B cell (primary cell): ENCODE data around the gene POMT2. TPM values are rescaled to one million over a fixed set of nuclear protein-coding genes. Genes with fewer than 3 reads are reported as not detected.
"Not testable (repeated sequence)": the region's sequence is repeated elsewhere in the genome, so short reads cannot be mapped to it uniquely, and the experiment has no call there.

ENCODE experiments used
- ATAC-seq: fragments of 200-7000 bp; cut with Tn5 transposase; one replicate; pipeline ENCODE4 v1.10.0; 2021; ENCODE audit warnings: low read depth, mild to moderate bottlenecking, moderate number of reproducible peaks, moderate library complexity
- CTCF ChIA-PET: fragments of 350-600 bp; sonication (Branson Sonifier 250); formaldehyde crosslinking; loops from one replicate; lab custom pipeline; 2021; ENCODE audit warnings: antibody characterized with exemption, inconsistent platforms; lab: Charles Lee
- POLR2A ChIA-PET: fragments of 350-600 bp; sonication (Branson Sonifier 250); formaldehyde crosslinking; loops from one replicate; lab custom pipeline; 2021; ENCODE audit warnings: antibody characterized with exemption; lab: Charles Lee
- DNase-seq: peaks from one replicate; pipeline ENCODE4 v3.0.0; 2013
- H2AFZ ChIP-seq: 2 replicates; pipeline ENCODE4 v1.6.1; 2012; ENCODE audit warnings: mild to moderate bottlenecking, low read depth, low read length; ENCODE audit not compliant: insufficient read depth, poor library complexity, severe bottlenecking
- H3K27ac ChIP-seq, 2 donors: 1 replicate in 1 of 2; 2 replicates in 1 of 2; pipeline ENCODE4 v1.5.1; 2012 to 2013; ENCODE audit warnings: low read length in 2 of 2, mild to moderate bottlenecking in 2 of 2, moderate library complexity in 1 of 2
- H3K27me3 ChIP-seq, 4 experiments: fragments of 200-600 bp in 1 of 4; sonication (generic) in 1 of 4; replicated peaks in 1 of 4; 1 replicate in 2 of 4; 2 replicates in 2 of 4; pipeline versions ENCODE4 v1.6.1 to v1.7.0; 2013 to 2016; ENCODE audit warnings: low read length in 3 of 4, mild to moderate bottlenecking in 2 of 4, mixed read lengths in 1 of 4, moderate library complexity in 1 of 4; ENCODE audit not compliant: insufficient read depth in 4 of 4, control insufficient read depth in 3 of 4; ENCODE audit errors: control extremely low read depth in 1 of 4
- H3K36me3 ChIP-seq, 2 experiments: replicated peaks in 1 of 2; 1 replicate in 1 of 2; 2 replicates in 1 of 2; pipeline versions ENCODE4 v1.6.1 to v1.7.1; 2013; ENCODE audit warnings: low read length in 1 of 2; ENCODE audit not compliant: insufficient read depth in 2 of 2, control insufficient read depth in 1 of 2; ENCODE audit errors: control extremely low read depth in 1 of 2, extremely low read depth in 1 of 2
- H3K4me1 ChIP-seq, 2 donors: fragments of 200-600 bp in 1 of 2; sonication (generic) in 1 of 2; 1 replicate in 1 of 2; 2 replicates in 1 of 2; pipeline versions ENCODE4 v1.5.1 to v1.6.1; 2013 to 2017; ENCODE audit warnings: low read length in 2 of 2; ENCODE audit not compliant: control insufficient read depth in 2 of 2, insufficient read depth in 2 of 2
- H3K4me2 ChIP-seq: replicated peaks from 2 replicates; pipeline ENCODE3; 2012; ENCODE audit warnings: mild to moderate bottlenecking, low read depth, low read length; ENCODE audit not compliant: poor library complexity, severe bottlenecking
- H3K4me3 ChIP-seq, 5 experiments: fragments of 200-600 bp in 1 of 5; sonication (generic) in 1 of 5; 1 replicate in 3 of 5; 2 replicates in 2 of 5; pipeline versions ENCODE4 v1.5.1 to v1.7.0; 2011 to 2016; ENCODE audit warnings: low read length in 4 of 5, mild to moderate bottlenecking in 4 of 5, low read depth in 2 of 5, control low read depth in 1 of 5, moderate library complexity in 1 of 5; ENCODE audit not compliant: insufficient read depth in 1 of 5; ENCODE audit errors: control extremely low read depth in 1 of 5, extremely low read depth in 1 of 5
- H3K79me2 ChIP-seq: fragments of 200-600 bp; sonication (generic); one replicate; pipeline ENCODE4 v1.6.0; 2016; ENCODE audit warnings: low read length; ENCODE audit not compliant: control insufficient read depth, insufficient read depth
- H3K9ac ChIP-seq: fragments of 200-600 bp; sonication (generic); 2 replicates; pipeline ENCODE4 v1.6.1; 2017; ENCODE audit warnings: mild to moderate bottlenecking, low read length, moderate library complexity
- H3K9me3 ChIP-seq, 3 donors: one replicate each; pipeline versions ENCODE4 v1.6.1 to v1.7.1; 2013; ENCODE audit warnings: low read length in 2 of 3; ENCODE audit not compliant: control insufficient read depth in 2 of 3, insufficient read depth in 1 of 3; ENCODE audit errors: control extremely low read depth in 1 of 3
- H4K20me1 ChIP-seq: 2 replicates; pipeline ENCODE4 v1.6.0; 2012; ENCODE audit warnings: mild to moderate bottlenecking, low read length; ENCODE audit not compliant: insufficient read depth, control insufficient read depth, poor library complexity, severe bottlenecking
- H3K27ac Mint-ChIP-seq: one replicate; pipeline ENCODE4 v1.8.0; 2021; ENCODE audit warnings: mixed read lengths
- H3K27me3 Mint-ChIP-seq: one replicate; pipeline ENCODE4 v1.8.0; 2021; ENCODE audit warnings: mixed read lengths
- H3K4me1 Mint-ChIP-seq: one replicate; pipeline ENCODE4 v1.8.0; 2021; ENCODE audit warnings: mixed read lengths
- H3K4me3 Mint-ChIP-seq: one replicate; pipeline ENCODE4 v1.8.0; 2021; ENCODE audit warnings: mixed read lengths
- H3K9me3 Mint-ChIP-seq: one replicate; pipeline ENCODE4 v1.8.0; 2022; ENCODE audit warnings: mixed read lengths; ENCODE audit not compliant: insufficient read depth
- CTCF ChIP-seq: fragments of 200-600 bp; IDR thresholded peaks from one replicate; pipeline ENCODE4 v1.8.0; 2022; ENCODE audit warnings: antibody characterized with exemption, mild to moderate bottlenecking
- EZH2 ChIP-seq: IDR thresholded peaks from 2 replicates; pipeline ENCODE4 v1.6.1; 2012; ENCODE audit warnings: borderline replicate concordance, low read depth, mild to moderate bottlenecking, moderate library complexity, low read length; ENCODE audit not compliant: insufficient read depth, poor library complexity, severe bottlenecking
- WGBS: methylation state at CpG from one replicate; pipeline ENCODE4 v1.1.5; 2013; ENCODE audit warnings: missing lambda C conversion rate; ENCODE audit not compliant: insufficient coverage; 5-methylcytosine and 5-hydroxymethylcytosine counted together
- intact Hi-C: fragments of 100-400 bp; cut with micrococcal nuclease; formaldehyde crosslinking; loops from one replicate; pipeline ENCODE4 v1.10.0; 2022
- polyA plus RNA-seq: library from polyadenylated mRNA; depleted of rRNA; stranded (reverse); fragments of >200 nt; gene quantifications from 2 replicates; pipeline ENCODE4 v1.2.3, GENCODE V29; 2012
- total RNA-seq, 2 donors: library from RNA; stranded (reverse); fragments of 120-200 nt in 1 of 2; gene quantifications; 1 replicate in 1 of 2; 2 replicates in 1 of 2; pipeline versions ENCODE4 v1.2.3 to v1.2.4, GENCODE V29; 2013 to 2022

The POMT2 gene
- total and polyA plus RNA-seq, 2 donors (not counting 1 experiment from before 2014, with no cell fraction given): 14.3 to 36.6 TPM

- Histone ChIP-seq H4K20me1 (no peaks in the 10 kb centered on the region), H3K4me3 (no peak overlapping the region), H3K9me3 (no peaks in the 10 kb centered on the region), H3K79me2 (no peaks in the 10 kb centered on the region), H3K9ac (no peak overlapping the region), H3K27me3 (no peaks in the 10 kb centered on the region), H3K27ac (no peak overlapping the region), H3K4me1 (no peaks in the 10 kb centered on the region), H2AFZ (no peak overlapping the region), H3K4me2 (no peak overlapping the region), H3K36me3 (peaks cover 2 to 60% of the 10 kb centered on the region in 2 experiments)
- intact Hi-C loops: no loop called here
- ATAC-seq: no peak
- TF ChIP-seq EZH2 (no peak), CTCF (no peak)
- no peak for DNase-seq
- Mint-ChIP-seq H3K4me3 (no peak overlapping the region), H3K27me3 (no peaks in the 10 kb centered on the region), H3K27ac (peak overlapping the region; percentile 20), H3K9me3 (no peaks in the 10 kb centered on the region), H3K4me1 (no peaks in the 10 kb centered on the region)
- no CpG with 5 or more reads among the region's 3 CpGs for WGBS
- ChIA-PET POLR2A (no interaction called here), CTCF (interaction anchor here (1.2 kb wide), 1 partner anchor 9 kb away, joined by 4 read pairs; no protein-coding TSS in a partner anchor)
These were observed 17.2 kb upstream of the POMT2 start for GRCh38 chr14:77337880-77338279.

GRCh38 chr14:77337255-77337654 lies 16.6 kb upstream of the POMT2 start:
- H3K9ac ChIP-seq, H2AFZ ChIP-seq, H3K27ac Mint-ChIP-seq, H3K9me3 ChIP-seq, H3K27ac ChIP-seq, H3K9me3 Mint-ChIP-seq, intact Hi-C loops, H3K4me1 ChIP-seq, H3K4me1 Mint-ChIP-seq, H4K20me1 ChIP-seq, H3K4me3 Mint-ChIP-seq, ATAC-seq, H3K79me2 ChIP-seq, POLR2A ChIA-PET, H3K4me2 ChIP-seq, H3K4me3 ChIP-seq, H3K27me3 ChIP-seq, DNase-seq, H3K27me3 Mint-ChIP-seq: not testable (repeated sequence)
- H3K36me3 ChIP-seq: peaks cover 2 to 54% of the 10 kb centered on the region in 2 experiments
- CTCF ChIA-PET: interaction anchor here (1.2 kb wide), 1 partner anchor 9 kb away, joined by 4 read pairs; no protein-coding TSS in a partner anchor
- 96% methylated on average over 9 of the region's 9 CpGs for WGBS
